Testis (tissue), 3 donors: ENCODE results near the gene INSYN2A. TPM values are rescaled to one million over a fixed set of nuclear protein-coding genes. Genes with fewer than 3 reads are reported as not detected.

Experiments used
- DNase-seq: peaks from one replicate; pipeline ENCODE4 v3.0.0-alpha.2; 2019
- H3K27ac ChIP-seq, 2 donors: fragments of 200-600 bp; sonication (generic); one replicate each; pipeline ENCODE4 v1.5.1; 2019
- H3K27me3 ChIP-seq: fragments of 200-600 bp; sonication (generic); one replicate; pipeline ENCODE4 v1.5.1; 2019
- H3K36me3 ChIP-seq: fragments of 200-600 bp; sonication (generic); one replicate; pipeline ENCODE4 v1.5.1; 2017; ENCODE audit warnings: low read depth; ENCODE audit errors: missing control alignments
- H3K4me1 ChIP-seq: fragments of 200-600 bp; sonication (generic); one replicate; pipeline ENCODE4 v1.5.1; 2019
- H3K4me3 ChIP-seq, 2 donors: fragments of 200-600 bp; sonication (generic); one replicate each; pipeline ENCODE4 v1.5.1; 2017 to 2019
- H3K9me3 ChIP-seq: fragments of 200-600 bp; sonication (generic); one replicate; pipeline ENCODE4 v1.5.1; 2017
- CTCF ChIP-seq, 3 experiments: fragments of 450-650 bp in 2 of 3; fragments of 200-600 bp in 1 of 3; sonication (generic) in 1 of 3; IDR thresholded peaks; one replicate each; pipeline ENCODE4 v1.5.1; 2016 to 2019; ENCODE audit warnings: antibody characterized with exemption in 3 of 3, mild to moderate bottlenecking in 2 of 3, moderate library complexity in 1 of 3
- POLR2A ChIP-seq: fragments of 450-650 bp; IDR thresholded peaks from one replicate; pipeline ENCODE4 v1.6.1; 2017; ENCODE audit warnings: antibody characterized with exemption, mild to moderate bottlenecking, moderate library complexity
- WGBS, 2 donors: methylation state at CpG; one replicate each; pipeline ENCODE4 v1.1.5; 2018; 5-methylcytosine and 5-hydroxymethylcytosine counted together
- intact Hi-C: fragments of 100-400 bp; cut with DNase I; formaldehyde crosslinking; loops from one replicate; pipeline ENCODE4 v1.15.1; 2023; ENCODE audit warnings: low total_unique reads
- polyA plus RNA-seq: library from polyadenylated mRNA; stranded (reverse); fragments of 350-450 nt; fragmentation: Illumina TruSeq; extraction: RNeasy Lipid Tissue Mini Kit (QIAGEN cat#74804); gene quantifications from one replicate; pipeline ENCODE4 v1.2.3, GENCODE V29; 2014; ENCODE audit warnings: low read depth, low replicate concordance; ENCODE audit not compliant: insufficient read depth
- total RNA-seq, 2 donors: library from RNA; depleted of rRNA; stranded (reverse); fragments of >200 nt; gene quantifications; one replicate each; pipeline ENCODE4 v1.2.3, GENCODE V29; 2016

The INSYN2A gene
- total and polyA plus RNA-seq, 3 donors from 2014 or later = 1.4 to 2.4 (median 2.0) TPM

- Histone ChIP-seq H3K9me3 (no peaks in the 10 kb centered on the region), H3K4me1 (peaks cover 22% of the 10 kb centered on the region), H3K4me3 (no peak overlapping the region), H3K27me3 (no peaks in the 10 kb centered on the region), H3K27ac (no peak overlapping the region), H3K36me3 (no peaks in the 10 kb centered on the region)
- no peak for TF ChIP-seq POLR2A
- TF ChIP-seq CTCF (IDR thresholded peaks at IDR 0.05) = no peak
- intact Hi-C loops = no loop called here
- WGBS, 2 donors = 76 to 88% methylated on average over 5 of the region's 5 CpGs
- no peak for DNase-seq
These were observed 1.9 kb upstream of the INSYN2A start for GRCh38 chr10:127198307-127198706.

DNA sequence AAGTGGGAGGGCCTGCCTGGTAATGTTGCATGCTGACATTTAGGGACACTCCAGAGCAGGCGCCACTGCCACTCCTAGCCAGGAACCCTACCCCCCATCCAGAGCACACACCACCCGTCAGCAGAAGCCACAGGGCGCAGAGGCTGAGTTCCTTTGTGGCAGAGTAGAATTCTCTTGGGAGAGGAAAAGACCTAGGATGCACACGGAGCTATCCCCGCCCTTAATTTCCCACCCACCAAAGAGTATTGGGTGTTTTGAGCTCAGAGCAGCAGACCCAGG lies 702 bp upstream of the INSYN2A start:
- Histone ChIP-seq H3K27me3 (no peaks in the 10 kb centered on the region), H3K9me3 (no peaks in the 10 kb centered on the region), H3K36me3 (no peaks in the 10 kb centered on the region), H3K27ac (peak overlapping the region in 1 of 2 donors; percentile 59), H3K4me1 (peaks cover 22% of the 10 kb centered on the region), H3K4me3 (peak overlapping the region; percentile 54 to 67)
- no peak for TF ChIP-seq POLR2A
- TF ChIP-seq CTCF (IDR thresholded peaks at IDR 0.05) = no peak
- WGBS, 2 donors = 35 to 57% methylated on average over 3 to 5 of the region's 5 CpGs
- intact Hi-C loops = no loop called here
- no peak for DNase-seq

DNA sequence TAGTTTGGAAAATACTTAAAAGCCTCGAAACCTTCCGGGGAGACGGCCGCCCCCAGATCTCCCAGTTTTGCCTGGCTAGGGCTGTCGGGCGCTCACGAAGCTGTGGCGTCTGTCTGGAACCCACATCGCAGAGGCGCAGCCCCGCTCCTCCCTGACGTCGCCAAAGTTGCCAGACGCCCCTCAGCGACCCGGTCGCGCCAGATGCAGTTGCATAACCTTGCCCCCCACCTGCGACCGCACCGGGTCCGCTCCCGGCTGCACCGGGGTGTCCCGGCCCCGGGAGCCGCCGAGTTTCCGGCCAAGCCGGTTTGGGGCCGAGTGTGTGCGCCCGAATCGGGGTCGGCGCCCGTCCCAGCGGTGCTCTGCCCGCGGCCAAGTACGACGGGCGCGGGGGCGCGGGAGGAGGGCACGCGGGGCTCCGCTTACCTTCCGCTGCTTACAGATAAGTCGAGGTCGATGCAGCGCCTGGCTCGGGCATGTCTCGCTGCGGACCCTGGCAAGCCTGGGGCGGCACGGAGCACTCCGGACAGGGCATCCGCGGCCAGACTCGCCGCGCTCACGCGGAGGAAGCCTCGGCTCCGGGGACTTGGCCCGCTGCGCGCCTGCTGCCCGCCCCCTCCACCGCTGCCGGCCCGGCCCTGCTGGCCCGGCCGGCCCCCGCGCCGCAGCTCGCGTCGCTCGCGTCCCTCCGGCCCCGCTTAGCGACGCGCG lies 665 bp downstream of the INSYN2A start:
- peak; percentile 30 for DNase-seq
- H3K4me1 ChIP-seq = peaks cover 22% of the 10 kb centered on the region
- peak overlapping the region; percentile 54 to 67 for H3K4me3 ChIP-seq
- H3K27ac ChIP-seq = peak overlapping the region; percentile 15 to 53
- H3K36me3 ChIP-seq = no peaks in the 10 kb centered on the region
- H3K9me3 ChIP-seq = no peaks in the 10 kb centered on the region
- WGBS, 2 donors = 0% methylated on average over 53 of the region's 91 CpGs; no CpG with 5 or more reads in 1 of the 2 donors
- intact Hi-C loops = no loop called here
- no peaks in the 10 kb centered on the region for H3K27me3 ChIP-seq
- TF ChIP-seq CTCF (IDR thresholded peaks at IDR 0.05) (no peak), POLR2A (no peak)

GRCh38 chr10:127195041-127195506 lies 1.3 kb downstream of the INSYN2A start:
- H3K9me3 ChIP-seq = no peaks in the 10 kb centered on the region
- no peak for TF ChIP-seq CTCF (IDR thresholded peaks at IDR 0.05)
- 0 to 2% methylated on average over 1 to 28 of the region's 28 CpGs for WGBS, 2 donors
- H3K4me1 ChIP-seq = peaks cover 22% of the 10 kb centered on the region
- intact Hi-C loops = no loop called here
- H3K36me3 ChIP-seq = no peaks in the 10 kb centered on the region
- H3K4me3 ChIP-seq = peak overlapping the region; percentile 54 to 67
- H3K27ac ChIP-seq = peak overlapping the region; percentile 15 to 53
- DNase-seq = no peak
- H3K27me3 ChIP-seq = no peaks in the 10 kb centered on the region

- TF ChIP-seq POLR2A (no peak), CTCF (IDR thresholded peaks at IDR 0.05) (no peak)
- intact Hi-C loops = no loop called here
- no peak for DNase-seq
- peaks cover 22% of the 10 kb centered on the region for H3K4me1 ChIP-seq
- peak overlapping the region in 1 of 2 donors; percentile 53 for H3K27ac ChIP-seq
- H3K36me3 ChIP-seq = no peaks in the 10 kb centered on the region
- peak overlapping the region; percentile 54 to 67 for H3K4me3 ChIP-seq
- H3K9me3 ChIP-seq = no peaks in the 10 kb centered on the region
- WGBS, 2 donors = 30 to 38% methylated on average over 16 of the region's 16 CpGs
- no peaks in the 10 kb centered on the region for H3K27me3 ChIP-seq
These were observed 1.8 kb downstream of the INSYN2A start for GRCh38 chr10:127194599-127194998.
